ENCODE data around the gene STUM.

The STUM gene

GRCh38 chr1:226624526-226624925 lies 76.0 kb downstream of the STUM start:
- no peak overlapping the region for H3K9ac ChIP-seq (ENCODE audit: low read depth, low read length, poor library complexity)
- no peaks in the 10 kb centered on the region for H3K9me3 ChIP-seq (replicated peaks in 1 of 2; ENCODE audit: control insufficient read depth in 2 of 2, insufficient read depth in 1 of 2, low read depth in 1 of 2, low read length in 2 of 2)
- H3K79me1 ChIP-seq (ENCODE audit: low read depth, low read length), result no peaks in the 10 kb centered on the region
- H3K4me1 ChIP-seq (ENCODE audit: control insufficient read depth in 2 of 2, insufficient read depth in 1 of 2, low read depth in 1 of 2, low read length in 2 of 2), result peaks cover 0 to 3% of the 10 kb centered on the region in 2 donors
- peaks cover 0 to 3% (median 0%) of the 10 kb centered on the region in 3 experiments for H3K27me3 ChIP-seq (ENCODE audit: control insufficient read depth in 3 of 3, insufficient read depth in 3 of 3, low read depth in 1 of 3, low read length in 3 of 3)
- H3K27ac ChIP-seq (replicated peaks; ENCODE audit: low read length), result no peak overlapping the region
- no peak overlapping the region for H3K4ac ChIP-seq (ENCODE audit: low read length)
- H2BK120ac ChIP-seq (ENCODE audit: low read depth, low read length), result no peak overlapping the region
- no peak overlapping the region for H2AFZ ChIP-seq (ENCODE audit: low read length)
- H4K8ac ChIP-seq (ENCODE audit: low read depth, low read length), result no peak overlapping the region
- no peak overlapping the region for H3K23ac ChIP-seq (ENCODE audit: low read depth, low read length, poor library complexity)
- no peaks in the 10 kb centered on the region for H3K36me3 ChIP-seq (replicated peaks in 1 of 2; ENCODE audit: control insufficient read depth in 2 of 2, insufficient read depth in 2 of 2, low read length in 2 of 2)
- H3K4me3 ChIP-seq (ENCODE audit: low read length in 2 of 2), result no peak overlapping the region
- H2BK5ac ChIP-seq (ENCODE audit: low read length), result no peak overlapping the region
- no CpG with 5 or more reads among the region's 5 CpGs for WGBS, 2 donors (ENCODE audit: extremely low coverage in 2 of 2, insufficient read length in 2 of 2, insufficient replicate concordance in 1 of 2)
- H2BK12ac ChIP-seq (ENCODE audit: low read length), result no peak overlapping the region
- no peak for DNase-seq (ENCODE audit: low spot score)
- no peak overlapping the region for H3K4me2 ChIP-seq (ENCODE audit: insufficient read depth, low read length, poor library complexity, severe bottlenecking)
- no peak overlapping the region for H3K14ac ChIP-seq (ENCODE audit: low read length)
- H2AK5ac ChIP-seq (ENCODE audit: low read depth, low read length), result no peak overlapping the region
- H4K91ac ChIP-seq (ENCODE audit: low read depth, low read length, poor library complexity), result no peak overlapping the region
- H3K18ac ChIP-seq (ENCODE audit: low read length), result no peak overlapping the region
- H2BK15ac ChIP-seq (ENCODE audit: low read length), result no peak overlapping the region

GRCh38 chr1:226625326-226625725 lies 76.8 kb downstream of the STUM start:
- Histone ChIP-seq H3K79me1 (ENCODE audit: low read depth, low read length) (no peaks in the 10 kb centered on the region), H3K4me1 (ENCODE audit: control insufficient read depth in 2 of 2, insufficient read depth in 1 of 2, low read depth in 1 of 2, low read length in 2 of 2) (peaks cover 0 to 3% of the 10 kb centered on the region in 2 donors), H3K27me3 (ENCODE audit: control insufficient read depth in 3 of 3, insufficient read depth in 3 of 3, low read depth in 1 of 3, low read length in 3 of 3) (peaks cover 0 to 3% (median 0%) of the 10 kb centered on the region in 3 experiments), H3K4me2 (ENCODE audit: insufficient read depth, low read length, poor library complexity, severe bottlenecking) (no peak overlapping the region), H3K9me3 (replicated peaks in 1 of 2; ENCODE audit: control insufficient read depth in 2 of 2, insufficient read depth in 1 of 2, low read depth in 1 of 2, low read length in 2 of 2) (no peaks in the 10 kb centered on the region), H3K23ac (ENCODE audit: low read depth, low read length, poor library complexity) (no peak overlapping the region), H2AFZ (ENCODE audit: low read length) (no peak overlapping the region), H3K9ac (ENCODE audit: low read depth, low read length, poor library complexity) (no peak overlapping the region), H3K36me3 (replicated peaks in 1 of 2; ENCODE audit: control insufficient read depth in 2 of 2, insufficient read depth in 2 of 2, low read length in 2 of 2) (no peaks in the 10 kb centered on the region), H2BK120ac (ENCODE audit: low read depth, low read length) (no peak overlapping the region), H3K27ac (replicated peaks; ENCODE audit: low read length) (no peak overlapping the region), H4K8ac (ENCODE audit: low read depth, low read length) (no peak overlapping the region), H3K4ac (ENCODE audit: low read length) (no peak overlapping the region), H2BK12ac (ENCODE audit: low read length) (no peak overlapping the region), H2BK5ac (ENCODE audit: low read length) (peak overlapping the region; percentile 7), H3K14ac (ENCODE audit: low read length) (no peak overlapping the region), H3K4me3 (ENCODE audit: low read length in 2 of 2) (no peak overlapping the region), H3K18ac (ENCODE audit: low read length) (no peak overlapping the region), H2BK15ac (ENCODE audit: low read length) (no peak overlapping the region), H2AK5ac (ENCODE audit: low read depth, low read length) (no peak overlapping the region), H4K91ac (ENCODE audit: low read depth, low read length, poor library complexity) (no peak overlapping the region)
- no peak for DNase-seq (ENCODE audit: low spot score)
- no CpG with 5 or more reads among the region's 6 CpGs for WGBS, 2 donors (ENCODE audit: extremely low coverage in 2 of 2, insufficient read length in 2 of 2, insufficient replicate concordance in 1 of 2)

- no peak overlapping the region for H4K91ac ChIP-seq (ENCODE audit: low read depth, low read length, poor library complexity)
- DNase-seq (ENCODE audit: low spot score), result no peak
Observed at GRCh38 chr1:226625832-226626576, 77.4 kb downstream of the STUM start.

GRCh38 chr1:226626577-226626956 lies 78.0 kb downstream of the STUM start:
- DNase-seq (ENCODE audit: low spot score), result peak; percentile 57
- no peaks in the 10 kb centered on the region for H3K9me3 ChIP-seq (replicated peaks in 1 of 2; ENCODE audit: control insufficient read depth in 2 of 2, insufficient read depth in 1 of 2, low read depth in 1 of 2, low read length in 2 of 2)
- WGBS, 2 donors (ENCODE audit: extremely low coverage in 2 of 2, insufficient read length in 2 of 2, insufficient replicate concordance in 1 of 2), result no CpG with 5 or more reads among the region's 11 CpGs

More at GRCh38 chr1:226625832-226626576, 77.4 kb downstream of the STUM start:
- H3K4me3 ChIP-seq (ENCODE audit: low read length in 2 of 2), result no peak overlapping the region
- no peak overlapping the region for H3K27ac ChIP-seq (replicated peaks; ENCODE audit: low read length)
- no peak overlapping the region for H3K23ac ChIP-seq (ENCODE audit: low read depth, low read length, poor library complexity)
- no peak overlapping the region for H2BK120ac ChIP-seq (ENCODE audit: low read depth, low read length)
- no peak overlapping the region for H2AK5ac ChIP-seq (ENCODE audit: low read depth, low read length)
- H3K4ac ChIP-seq (ENCODE audit: low read length), result no peak overlapping the region
- H3K9ac ChIP-seq (ENCODE audit: low read depth, low read length, poor library complexity), result peak overlapping the region; percentile 14
- H2BK5ac ChIP-seq (ENCODE audit: low read length), result peak overlapping the region; percentile 7
- H3K9me3 ChIP-seq (replicated peaks in 1 of 2; ENCODE audit: control insufficient read depth in 2 of 2, insufficient read depth in 1 of 2, low read depth in 1 of 2, low read length in 2 of 2), result no peaks in the 10 kb centered on the region
- H3K36me3 ChIP-seq (replicated peaks in 1 of 2; ENCODE audit: control insufficient read depth in 2 of 2, insufficient read depth in 2 of 2, low read length in 2 of 2), result no peaks in the 10 kb centered on the region
- H2BK15ac ChIP-seq (ENCODE audit: low read length), result no peak overlapping the region
- no peak overlapping the region for H2BK12ac ChIP-seq (ENCODE audit: low read length)
- peak overlapping the region; percentile 64 for H2AFZ ChIP-seq (ENCODE audit: low read length)
- no peak overlapping the region for H3K14ac ChIP-seq (ENCODE audit: low read length)
- no peak overlapping the region for H4K8ac ChIP-seq (ENCODE audit: low read depth, low read length)
- H3K27me3 ChIP-seq (ENCODE audit: control insufficient read depth in 3 of 3, insufficient read depth in 3 of 3, low read depth in 1 of 3, low read length in 3 of 3), result peaks cover 0 to 3% (median 0%) of the 10 kb centered on the region in 3 experiments
- H3K4me2 ChIP-seq (ENCODE audit: insufficient read depth, low read length, poor library complexity, severe bottlenecking), result no peak overlapping the region
- H3K18ac ChIP-seq (ENCODE audit: low read length), result no peak overlapping the region
- H3K79me1 ChIP-seq (ENCODE audit: low read depth, low read length), result no peaks in the 10 kb centered on the region
- WGBS, 2 donors (ENCODE audit: extremely low coverage in 2 of 2, insufficient read length in 2 of 2, insufficient replicate concordance in 1 of 2), result no CpG with 5 or more reads among the region's 10 CpGs
- H3K4me1 ChIP-seq (ENCODE audit: control insufficient read depth in 2 of 2, insufficient read depth in 1 of 2, low read depth in 1 of 2, low read length in 2 of 2), result peaks cover 0 to 3% of the 10 kb centered on the region in 2 donors

More at GRCh38 chr1:226626577-226626956, 78.0 kb downstream of the STUM start:
- H2BK15ac ChIP-seq (ENCODE audit: low read length), result no peak overlapping the region
- H3K18ac ChIP-seq (ENCODE audit: low read length), result no peak overlapping the region
- no peaks in the 10 kb centered on the region for H3K36me3 ChIP-seq (replicated peaks in 1 of 2; ENCODE audit: control insufficient read depth in 2 of 2, insufficient read depth in 2 of 2, low read length in 2 of 2)
- peaks cover 0 to 3% (median 0%) of the 10 kb centered on the region in 3 experiments for H3K27me3 ChIP-seq (ENCODE audit: control insufficient read depth in 3 of 3, insufficient read depth in 3 of 3, low read depth in 1 of 3, low read length in 3 of 3)
- no peak overlapping the region for H2AK5ac ChIP-seq (ENCODE audit: low read depth, low read length)
- H3K4ac ChIP-seq (ENCODE audit: low read length), result no peak overlapping the region
- H2BK12ac ChIP-seq (ENCODE audit: low read length), result no peak overlapping the region
- peak overlapping the region; percentile 64 for H2AFZ ChIP-seq (ENCODE audit: low read length)
- H2BK5ac ChIP-seq (ENCODE audit: low read length), result no peak overlapping the region
- no peak overlapping the region for H3K23ac ChIP-seq (ENCODE audit: low read depth, low read length, poor library complexity)
- H3K9ac ChIP-seq (ENCODE audit: low read depth, low read length, poor library complexity), result no peak overlapping the region
- H3K4me1 ChIP-seq (ENCODE audit: control insufficient read depth in 2 of 2, insufficient read depth in 1 of 2, low read depth in 1 of 2, low read length in 2 of 2), result peaks cover 0 to 3% of the 10 kb centered on the region in 2 donors
- H3K14ac ChIP-seq (ENCODE audit: low read length), result no peak overlapping the region
- H4K8ac ChIP-seq (ENCODE audit: low read depth, low read length), result no peak overlapping the region
- H2BK120ac ChIP-seq (ENCODE audit: low read depth, low read length), result no peak overlapping the region
- H3K4me2 ChIP-seq (ENCODE audit: insufficient read depth, low read length, poor library complexity, severe bottlenecking), result no peak overlapping the region
- H4K91ac ChIP-seq (ENCODE audit: low read depth, low read length, poor library complexity), result no peak overlapping the region
- no peaks in the 10 kb centered on the region for H3K79me1 ChIP-seq (ENCODE audit: low read depth, low read length)
- no peak overlapping the region for H3K4me3 ChIP-seq (ENCODE audit: low read length in 2 of 2)
- no peak overlapping the region for H3K27ac ChIP-seq (replicated peaks; ENCODE audit: low read length)

Data from neuronal stem cell (in vitro differentiated cells).